HEK293T (cell line): ENCODE data around the gene NEUROG2.

ENCODE experiments used
- CTCF ChIA-PET: fragments of 350-600 bp; formaldehyde crosslinking; extraction: SDS; loops from one replicate; lab custom pipeline; 2021; ENCODE audit warnings: antibody characterized with exemption, inconsistent platforms; lab: Yijun Ruan, JAX
- POLR2A ChIA-PET: fragments of 350-600 bp; formaldehyde crosslinking; extraction: SDS; loops from one replicate; lab custom pipeline; 2020; ENCODE audit warnings: antibody characterized with exemption, inconsistent platforms; lab: Yijun Ruan, JAX
- DNase-seq: peaks from one replicate; pipeline ENCODE4 v3.0.0; 2012; ENCODE audit warnings: mixed read lengths; ENCODE audit errors: extremely low spot score
- ARNT ChIP-seq: fragments of 450-650 bp; IDR thresholded peaks from 2 replicates; pipeline ENCODE4 v1.6.1; 2017; ENCODE audit warnings: mild to moderate bottlenecking
- BHLHE40 ChIP-seq: fragments of 450-650 bp; IDR thresholded peaks from 2 replicates; pipeline ENCODE4 v1.6.1; 2016; ENCODE audit warnings: mild to moderate bottlenecking, moderate library complexity, borderline replicate concordance
- CTBP1 ChIP-seq: fragments of 450-650 bp; IDR thresholded peaks from 2 replicates; pipeline ENCODE4 v1.6.1; 2016; ENCODE audit warnings: borderline replicate concordance
- ELF4 ChIP-seq: fragments of 450-650 bp; IDR thresholded peaks from 2 replicates; pipeline ENCODE4 v1.6.1; 2017; ENCODE audit warnings: antibody characterized with exemption
- FOXA1 ChIP-seq: fragments of 450-650 bp; IDR thresholded peaks from 2 replicates; pipeline ENCODE4 v1.6.1; 2016; ENCODE audit warnings: mild to moderate bottlenecking
- FOXK2 ChIP-seq: fragments of 450-650 bp; IDR thresholded peaks from 2 replicates; pipeline ENCODE4 v1.6.1; 2016; ENCODE audit warnings: mild to moderate bottlenecking
- FOXM1 ChIP-seq: fragments of 450-650 bp; IDR thresholded peaks from 2 replicates; pipeline ENCODE4 v1.6.1; 2017; ENCODE audit warnings: mild to moderate bottlenecking, borderline replicate concordance
- HDGF ChIP-seq: fragments of 450-650 bp; IDR thresholded peaks from 2 replicates; pipeline ENCODE4 v1.6.1; 2017; ENCODE audit warnings: antibody characterized with exemption, borderline replicate concordance
- L3MBTL2 ChIP-seq: fragments of 450-650 bp; conservative IDR thresholded peaks from 2 replicates; pipeline ENCODE4 v1.6.1; 2016; ENCODE audit warnings: mild to moderate bottlenecking
- LEF1 ChIP-seq: fragments of 450-650 bp; IDR thresholded peaks from 2 replicates; pipeline ENCODE4 v1.6.1; 2017; ENCODE audit warnings: mild to moderate bottlenecking, borderline replicate concordance
- NFRKB ChIP-seq: fragments of 450-650 bp; IDR thresholded peaks from 2 replicates; pipeline ENCODE4 v1.6.1; 2016; ENCODE audit warnings: mild to moderate bottlenecking, moderate library complexity
- SP1 ChIP-seq: fragments of 450-650 bp; IDR thresholded peaks from 2 replicates; pipeline ENCODE4 v1.6.1; 2017
- SUZ12 ChIP-seq: fragments of 450-650 bp; IDR thresholded peaks from 2 replicates; pipeline ENCODE4 v1.6.1; 2016; ENCODE audit warnings: mild to moderate bottlenecking
- TARDBP ChIP-seq: fragments of 450-650 bp; IDR thresholded peaks from 2 replicates; pipeline ENCODE4 v1.6.1; 2016
- ZNF384 ChIP-seq: fragments of 450-650 bp; IDR thresholded peaks from 2 replicates; pipeline ENCODE4 v1.6.1; 2016
- TF ChIP-seq, protein P1 (sequence below): fragments of 450-650 bp; IDR thresholded peaks from 2 replicates; pipeline ENCODE4 v1.6.1; 2016

Gene NEUROG2

DNA sequence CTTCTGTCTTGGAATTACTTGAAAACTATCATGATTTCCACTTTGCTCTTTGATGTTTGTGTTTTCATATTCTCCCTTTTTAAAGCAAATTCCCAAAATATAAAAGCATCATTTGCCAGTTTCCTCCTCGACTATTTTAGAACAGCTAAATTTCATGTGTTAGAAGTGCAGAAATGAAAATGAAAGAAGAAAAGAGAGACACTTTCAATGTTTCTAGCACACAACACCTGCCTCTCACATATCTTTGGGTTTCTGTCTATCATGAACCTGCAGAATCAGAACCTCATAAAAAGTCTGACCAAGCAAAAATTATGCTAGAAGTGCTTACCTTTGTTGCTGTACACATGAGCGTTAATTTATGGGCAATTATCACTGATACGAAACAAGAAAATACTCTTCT lies 1.9 kb upstream of the NEUROG2 start:
- ChIA-PET POLR2A (no interaction called here), CTCF (interaction anchor here (0.6 kb wide), 1 partner anchor 415 kb away, joined by 3 read pairs; no protein-coding TSS in a partner anchor)
- DNase-seq: no peak

DNA sequence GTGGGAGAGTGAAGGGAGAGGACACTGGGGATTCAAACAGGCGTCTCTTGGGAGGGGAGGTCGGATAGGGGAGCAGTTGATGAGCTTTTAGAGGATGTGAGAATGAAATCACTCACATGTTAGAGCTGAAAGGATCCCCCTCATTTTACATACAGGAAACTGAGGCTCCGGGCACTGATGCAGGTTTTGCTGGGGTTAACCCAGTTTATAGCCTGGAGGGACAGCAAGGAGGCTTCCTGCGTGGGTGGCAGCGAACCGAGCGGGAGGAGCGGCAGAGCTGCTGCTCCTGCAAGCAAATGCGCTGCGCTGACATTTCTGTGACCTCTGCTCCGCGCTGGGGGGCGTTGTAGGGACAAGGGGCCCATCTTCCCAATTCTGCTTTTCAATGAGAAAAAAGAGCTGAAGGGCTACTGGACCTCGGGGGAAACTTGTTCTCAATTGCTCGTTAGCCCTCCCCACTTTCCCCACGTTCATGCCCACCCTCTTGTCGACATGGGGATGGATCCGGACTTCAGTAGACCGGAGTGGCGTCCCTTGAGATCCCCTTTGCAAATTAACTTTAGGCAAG lies 1.2 kb upstream of the NEUROG2 start:
- TF ChIP-seq, protein P1, sequence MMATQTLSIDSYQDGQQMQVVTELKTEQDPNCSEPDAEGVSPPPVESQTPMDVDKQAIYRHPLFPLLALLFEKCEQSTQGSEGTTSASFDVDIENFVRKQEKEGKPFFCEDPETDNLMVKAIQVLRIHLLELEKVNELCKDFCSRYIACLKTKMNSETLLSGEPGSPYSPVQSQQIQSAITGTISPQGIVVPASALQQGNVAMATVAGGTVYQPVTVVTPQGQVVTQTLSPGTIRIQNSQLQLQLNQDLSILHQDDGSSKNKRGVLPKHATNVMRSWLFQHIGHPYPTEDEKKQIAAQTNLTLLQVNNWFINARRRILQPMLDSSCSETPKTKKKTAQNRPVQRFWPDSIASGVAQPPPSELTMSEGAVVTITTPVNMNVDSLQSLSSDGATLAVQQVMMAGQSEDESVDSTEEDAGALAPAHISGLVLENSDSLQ: no peak
- TF ChIP-seq SUZ12 (no peak), BHLHE40 (no peak), HDGF (no peak), FOXK2 (no peak), FOXA1 (no peak), CTBP1 (no peak), FOXM1 (no peak), LEF1 (no peak), ARNT (no peak), NFRKB (no peak), SP1 (no peak), L3MBTL2 (no peak)
- ChIA-PET CTCF (interaction anchor here (0.6 to 0.7 kb wide), 3 partner anchors 8 to 416 kb away, joined by 3 to 5 read pairs (median 3); no protein-coding TSS in a partner anchor), POLR2A (no interaction called here)
- peak; percentile 26 for DNase-seq

More for the DNA sequence above, 1.9 kb upstream of the NEUROG2 start:
- TF ChIP-seq L3MBTL2 (no peak), ARNT (no peak), FOXA1 (no peak), BHLHE40 (no peak), FOXK2 (no peak), ELF4 (no peak), SUZ12 (no peak), TARDBP (no peak), HDGF (no peak), ZNF384 (no peak), SP1 (no peak), CTBP1 (no peak), NFRKB (no peak), FOXM1 (no peak)
- TF ChIP-seq, protein P1: no peak

DNA sequence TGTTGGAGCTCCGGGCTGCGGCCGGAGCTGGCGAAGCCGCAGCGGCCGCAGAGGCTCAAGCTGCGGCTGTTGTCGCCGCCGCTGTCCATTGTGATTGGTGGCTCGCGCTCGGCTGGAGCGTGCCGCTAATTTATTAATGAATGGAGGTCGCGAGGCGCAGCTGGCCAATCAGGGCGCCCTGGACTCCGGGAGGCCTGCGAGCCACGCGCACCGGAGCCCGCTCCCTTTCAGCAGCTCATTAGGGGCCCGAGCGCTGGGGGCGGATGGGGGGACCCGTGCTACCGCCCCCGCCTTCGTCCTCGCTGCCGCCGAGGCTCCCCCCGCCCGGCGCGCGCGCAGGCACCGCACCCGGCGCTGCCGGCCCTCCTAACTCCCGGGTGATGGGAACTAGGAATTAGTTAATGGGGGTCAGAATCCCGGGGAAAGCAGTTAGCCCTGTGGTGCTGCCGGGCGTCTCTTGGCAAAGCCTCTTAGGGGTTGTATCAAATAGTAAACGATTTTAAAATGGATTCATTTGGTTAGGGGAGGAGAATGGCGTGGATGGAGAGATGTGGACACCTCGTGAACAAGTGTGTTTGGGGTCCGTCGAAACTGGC lies 589 bp upstream of the NEUROG2 start:
- TF ChIP-seq L3MBTL2 (peak; percentile 40; the same call in 1 of the 2 replicates), FOXM1 (no peak)
- POLR2A ChIA-PET: interaction anchor here (0.9 to 1.2 kb wide), 3 partner anchors 7 to 284 kb away, joined by 3 read pairs; no protein-coding TSS in a partner anchor
- peak; percentile 53 for DNase-seq

DNA sequence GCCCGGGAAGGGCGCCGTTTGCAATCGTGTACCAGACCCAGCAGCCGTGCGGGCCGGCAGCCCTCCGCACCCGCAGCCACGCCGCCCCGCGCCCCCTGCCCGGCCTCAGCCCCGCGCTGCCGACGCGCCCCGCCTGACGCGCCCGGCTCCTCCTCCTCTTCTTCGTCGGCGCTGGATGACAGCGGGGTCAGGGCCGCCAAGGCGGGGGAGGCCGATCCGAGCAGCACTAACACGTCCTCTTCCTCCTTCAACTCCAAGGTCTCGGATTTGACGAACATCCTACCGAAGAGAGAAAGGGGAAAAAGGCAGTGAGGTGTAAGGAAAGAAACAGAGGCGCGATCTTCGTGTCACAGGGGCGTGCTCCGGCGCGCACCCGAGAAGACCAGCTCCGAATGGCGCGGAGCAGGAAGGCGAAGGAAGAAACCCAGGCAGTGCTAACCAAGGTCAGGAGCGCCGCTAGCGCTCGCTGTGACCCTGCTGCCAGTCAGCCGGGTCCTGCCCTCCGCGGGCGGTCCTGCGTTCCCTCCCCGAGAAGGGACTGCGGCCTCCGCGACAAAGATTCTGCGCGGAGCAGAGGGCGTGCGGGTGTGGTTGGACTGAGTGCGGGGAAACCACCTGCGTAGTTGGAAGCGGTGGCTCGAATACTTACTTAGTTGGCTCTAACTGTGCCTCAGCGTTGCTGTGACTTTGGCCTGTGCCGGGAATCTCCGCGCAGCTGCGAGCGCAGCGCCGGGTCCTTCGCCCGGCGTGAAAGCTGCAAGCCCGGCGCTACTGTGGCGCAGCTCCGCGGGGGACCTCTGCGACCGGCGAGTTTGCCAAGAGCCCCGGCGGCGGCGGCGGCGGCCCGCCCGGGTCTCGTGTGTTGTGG lies 548 bp downstream of the NEUROG2 start:
- CTCF ChIA-PET: interaction anchor here (0.6 to 1.9 kb wide), 3 partner anchors 9 to 250 kb away, joined by 3 to 5 read pairs (median 3); no protein-coding TSS in a partner anchor
- POLR2A ChIA-PET: interaction anchor here (1.1 to 1.8 kb wide), 3 partner anchors 9 to 184 kb away, joined by 3 to 4 read pairs (median 3); no protein-coding TSS in a partner anchor
- DNase-seq: peak; percentile 59
- TF ChIP-seq, protein P1: no peak
- peak; percentile 64 for TF ChIP-seq L3MBTL2

More for the DNA sequence above, 589 bp upstream of the NEUROG2 start:
- CTCF ChIA-PET: interaction anchor here (0.7 kb wide), 2 partner anchors 169 to 246 kb away, joined by 3 to 5 read pairs; no protein-coding TSS in a partner anchor

DNA sequence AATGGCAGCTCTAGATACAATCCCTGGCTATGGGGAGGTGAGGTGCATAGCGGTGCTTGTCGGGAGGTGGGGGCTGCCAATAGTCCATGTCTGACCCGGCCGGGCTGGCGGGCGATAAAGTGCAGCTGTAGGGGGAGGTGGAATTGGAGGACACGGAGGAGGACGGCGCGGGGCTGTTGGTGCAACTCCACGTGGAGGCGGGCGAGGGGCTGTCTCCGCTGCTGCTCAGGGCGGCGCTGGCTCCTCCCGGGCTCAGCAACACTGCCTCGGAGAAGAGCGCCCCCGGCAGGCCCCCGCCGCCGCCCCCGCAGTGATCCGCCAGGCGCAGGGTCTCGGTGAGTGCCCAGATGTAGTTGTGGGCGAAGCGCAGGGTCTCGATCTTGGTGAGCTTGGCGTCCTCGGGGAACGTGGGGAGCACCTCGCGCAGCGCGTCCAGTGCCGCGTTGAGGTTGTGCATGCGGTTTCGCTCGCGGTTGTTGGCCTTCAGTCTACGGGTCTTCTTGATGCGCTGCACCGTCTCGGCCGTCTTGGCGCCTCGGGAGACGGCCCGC lies 1.3 kb downstream of the NEUROG2 start:
- peak; percentile 53 for DNase-seq
- ChIA-PET POLR2A (interaction anchor here (1.8 kb wide), 1 partner anchor 12 kb away, joined by 4 read pairs; no protein-coding TSS in a partner anchor), CTCF (interaction anchor here (0.5 to 1.9 kb wide), 6 partner anchors 10 to 530 kb away, joined by 3 to 5 read pairs (median 4); no protein-coding TSS in a partner anchor)
- TF ChIP-seq SP1 (no peak), L3MBTL2 (peak; percentile 97)
